Activated T-helper 1 cell treated with Interleukin-2 at 50 U/mL for 16 hours (primary cell): ENCODE measurements around the gene PNO1.
A peak's percentile ranks its signal among the peaks of the same experiment; 100 is the strongest.
"Not testable (repeated sequence)": the region's sequence is repeated elsewhere in the genome, so short reads cannot be mapped to it uniquely, and the experiment has no call there.

Source experiments
- DNase-seq: peaks from one replicate; pipeline ENCODE4 v3.0.0-alpha.2; 2020; ENCODE audit warnings: low read depth

PNO1 gene

DNA sequence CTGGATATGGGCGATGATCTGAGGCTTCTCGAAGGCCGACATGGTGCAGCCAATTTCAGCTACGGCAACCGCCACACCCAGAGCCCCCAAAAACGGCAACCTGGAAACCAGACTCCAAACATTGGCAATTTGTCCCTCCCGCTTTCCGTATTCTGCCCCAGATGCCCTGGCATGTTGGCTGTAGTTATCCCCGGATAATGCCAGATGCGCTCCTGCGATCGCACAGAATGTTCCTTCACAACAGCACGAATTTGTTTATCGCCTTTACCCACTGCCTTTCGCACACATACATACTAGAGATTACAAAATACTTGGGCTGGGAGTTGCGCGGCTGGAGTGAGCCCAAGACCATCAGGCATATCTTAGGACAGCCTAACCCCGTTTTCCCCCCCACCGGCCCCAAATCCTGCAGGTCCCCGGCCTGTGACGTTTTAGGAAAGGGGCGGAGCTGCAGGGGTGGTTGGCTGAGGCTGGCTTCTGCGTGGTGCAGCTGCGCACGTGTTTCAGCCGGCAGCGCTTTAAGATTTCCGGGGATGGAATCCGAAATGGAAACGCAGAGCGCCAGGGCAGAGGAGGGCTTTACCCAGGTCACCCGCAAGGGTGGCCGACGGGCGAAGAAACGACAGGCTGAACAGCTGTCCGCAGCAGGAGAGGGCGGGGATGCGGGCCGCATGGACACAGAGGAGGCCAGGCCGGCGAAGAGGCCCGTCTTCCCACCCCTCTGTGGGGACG lies at the start of gene PNO1:
TSS of gene PNO1 (plus strand) at position 487 of the 732 bp plus-strand sequence. CDS start at position 534, 47 bp downstream.
- peak; percentile 93 for DNase-seq

DNA sequence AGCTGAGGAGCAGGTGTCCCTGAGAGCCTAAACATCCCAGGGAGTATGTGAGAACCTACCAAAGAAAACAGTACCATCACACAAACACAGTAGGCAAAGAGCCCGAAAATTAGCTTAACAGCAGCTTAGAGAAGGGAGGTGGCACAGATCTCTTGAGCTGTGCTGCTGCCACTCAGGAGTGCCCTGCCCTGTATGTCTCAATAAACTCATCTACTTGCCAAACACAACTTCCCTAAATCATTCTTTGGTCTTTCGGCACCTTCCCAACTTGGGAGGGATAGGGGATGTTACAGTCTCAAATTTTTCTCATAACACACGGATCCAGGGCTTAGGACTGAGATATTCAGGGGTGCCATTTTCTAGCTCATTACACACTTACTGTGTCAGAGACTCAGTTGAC lies 49.6 kb upstream of the PNO1 start:
- no peak for DNase-seq

DNA sequence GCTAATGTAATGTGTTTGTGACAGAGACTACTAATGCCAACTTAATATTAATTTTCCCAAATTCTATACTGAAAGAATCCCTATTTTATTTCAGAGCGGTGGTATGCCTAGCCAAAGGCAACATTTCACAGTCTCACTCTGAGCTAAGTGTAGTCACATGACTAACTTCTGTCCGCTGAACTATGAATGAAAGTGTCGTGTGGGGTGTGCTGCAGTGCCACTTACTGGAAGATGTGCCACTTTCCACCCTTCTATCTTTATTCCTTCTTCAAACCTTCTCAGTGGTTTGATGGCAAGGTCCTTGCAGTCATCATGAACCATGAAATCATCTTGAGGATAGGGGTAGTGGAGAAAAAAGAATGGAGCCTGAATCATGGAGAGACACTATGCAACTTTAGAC lies 47.6 kb upstream of the PNO1 start:
- no peak for DNase-seq

DNA sequence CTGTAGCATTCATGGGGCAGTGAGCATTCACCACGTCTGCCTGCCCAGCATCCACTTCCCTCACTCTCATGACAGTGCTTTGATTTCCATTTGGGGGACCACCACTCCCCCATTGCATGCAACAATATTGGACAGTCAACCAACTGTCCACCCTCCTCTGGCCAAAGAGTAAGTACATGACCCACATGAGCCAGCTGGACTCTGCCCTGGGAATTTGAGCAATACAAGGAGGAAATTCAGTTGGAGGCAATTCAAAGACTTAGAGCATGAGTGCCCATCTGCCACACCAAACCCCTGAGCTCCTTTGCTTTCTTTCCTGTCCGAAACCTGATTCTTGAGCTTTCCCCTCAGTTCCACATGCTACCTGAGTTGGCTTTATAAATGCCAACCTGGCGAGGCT lies 41.7 kb upstream of the PNO1 start:
- no peak for DNase-seq

DNA sequence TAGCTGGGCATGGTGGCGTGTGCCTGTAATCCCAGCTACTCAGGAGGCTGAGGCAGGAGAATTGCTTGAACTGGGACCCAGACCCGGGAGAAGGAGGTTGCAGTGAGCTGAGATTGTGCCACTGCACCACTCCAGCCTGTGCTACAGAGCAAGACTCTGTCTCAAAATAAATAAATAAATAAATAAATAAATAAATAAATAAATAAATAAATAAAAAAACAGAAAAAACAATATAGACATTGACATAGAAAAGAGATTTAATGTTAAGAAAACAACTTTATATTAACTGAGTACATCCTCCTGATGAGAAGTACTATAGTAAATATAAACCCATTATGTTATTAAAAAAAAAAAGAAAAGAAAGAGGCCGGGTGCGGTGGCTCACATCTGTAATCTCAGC lies 39.8 kb upstream of the PNO1 start:
- not testable (repeated sequence) for DNase-seq

DNA sequence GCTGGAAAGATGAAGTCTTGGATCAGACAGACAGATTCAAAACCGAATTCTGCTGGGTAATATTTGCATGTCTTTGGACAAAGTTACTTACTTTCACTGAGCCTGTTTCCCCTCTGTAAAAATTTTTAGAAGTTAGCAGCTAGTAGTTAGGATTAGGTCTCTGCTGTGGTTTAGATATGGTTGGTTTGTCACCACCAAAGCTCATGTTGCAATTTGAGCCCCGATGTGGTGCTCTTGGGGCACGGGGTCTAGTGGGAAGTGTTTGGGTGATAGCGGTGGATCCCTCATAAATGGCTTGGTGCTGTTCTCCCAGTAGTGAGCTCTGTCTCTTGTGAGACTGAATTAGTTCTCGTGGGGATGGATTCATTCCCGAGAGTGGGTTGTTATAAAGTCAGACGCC lies 38.9 kb upstream of the PNO1 start:
- no peak for DNase-seq

DNA sequence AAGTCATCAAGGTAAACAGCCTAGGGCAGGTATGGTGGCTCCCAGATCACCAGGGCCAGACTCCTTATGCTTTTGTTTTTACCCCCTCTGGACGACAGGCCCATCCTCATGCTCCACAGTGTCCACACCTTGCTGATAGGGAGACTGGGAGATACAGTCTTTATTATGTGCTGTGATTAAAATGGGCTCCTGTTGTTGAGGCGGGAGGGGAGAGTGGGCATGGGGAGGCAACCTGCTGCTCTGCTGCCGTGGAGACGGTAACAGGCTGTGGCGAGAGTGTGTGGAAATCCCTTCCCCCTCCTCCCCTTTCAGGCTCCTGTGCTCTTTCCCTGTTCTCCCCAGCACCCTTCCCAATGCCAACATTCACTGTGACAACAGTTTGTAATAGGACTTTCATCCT lies 38.2 kb upstream of the PNO1 start:
- no peak for DNase-seq

DNA sequence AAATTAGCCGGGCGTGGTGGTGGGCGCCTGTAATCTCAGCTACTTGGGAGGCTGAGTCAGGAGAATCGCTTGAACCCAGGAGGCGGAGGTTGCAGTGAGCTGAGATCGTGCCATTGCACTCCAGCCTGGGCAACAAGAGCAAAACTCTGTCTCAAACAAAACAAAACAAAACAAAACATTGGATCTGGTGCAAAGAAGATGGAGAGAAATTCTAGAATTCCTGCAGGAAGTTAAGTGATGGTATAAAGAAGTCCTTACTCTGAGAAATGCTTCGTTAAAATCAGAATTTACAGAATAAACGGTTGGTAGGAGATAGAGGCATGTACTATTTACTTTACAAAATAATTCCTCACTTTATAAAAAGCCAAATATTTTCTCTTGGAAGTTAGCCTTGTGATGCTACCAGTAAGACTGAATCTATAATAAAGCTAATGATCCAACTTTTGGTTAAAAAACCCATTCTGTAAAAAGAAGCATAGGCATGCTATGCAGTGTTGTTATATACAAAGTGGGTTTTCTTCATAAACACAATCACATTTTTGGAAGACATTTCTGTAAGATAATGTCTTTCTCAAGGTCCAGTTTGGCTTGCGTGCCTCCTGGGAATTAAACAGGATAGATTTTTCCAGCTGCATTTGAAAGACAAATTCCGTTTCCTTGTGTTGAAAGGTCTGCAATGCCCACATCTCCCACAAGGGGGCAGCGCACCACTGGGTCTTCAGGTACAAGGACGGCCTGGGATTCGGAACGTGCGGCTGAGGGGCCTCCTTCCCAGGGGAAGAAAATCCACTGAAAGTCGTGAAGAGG lies 35.6 kb upstream of the PNO1 start:
- peak; percentile 59 for DNase-seq

DNA sequence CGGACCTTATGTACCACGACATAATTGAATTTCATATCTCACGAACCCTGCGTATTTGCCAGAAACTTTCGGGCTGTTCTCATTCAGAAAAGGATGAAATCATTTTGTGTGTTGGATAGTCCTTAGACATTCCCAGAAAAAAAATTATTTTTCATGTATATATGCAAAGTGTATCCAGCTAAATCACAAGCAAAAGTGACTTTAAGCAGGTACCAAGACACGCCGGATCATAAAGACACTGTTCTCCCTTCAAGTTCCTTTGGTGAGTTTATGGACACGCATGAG lies 35.1 kb upstream of the PNO1 start:
- DNase-seq, result no peak

DNA sequence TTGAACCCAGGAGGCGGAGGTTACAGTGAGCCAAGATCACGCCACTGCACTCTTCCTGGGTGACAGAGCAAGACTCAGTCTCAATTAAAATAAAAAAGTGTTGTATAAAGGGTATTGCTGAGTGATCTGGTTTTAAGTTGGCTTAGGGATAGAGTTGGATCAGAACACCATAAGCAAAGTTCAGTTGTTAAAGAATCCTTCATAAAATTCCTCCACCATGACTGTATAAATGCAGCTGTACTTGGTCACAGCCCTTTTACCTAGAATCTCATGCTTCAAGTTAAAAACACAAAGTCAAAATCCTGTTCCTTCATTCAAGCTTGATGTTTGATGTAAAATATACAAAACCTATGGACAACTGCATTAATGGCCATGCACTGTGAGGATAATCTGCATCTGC lies 33.4 kb upstream of the PNO1 start:
- no peak for DNase-seq

DNA sequence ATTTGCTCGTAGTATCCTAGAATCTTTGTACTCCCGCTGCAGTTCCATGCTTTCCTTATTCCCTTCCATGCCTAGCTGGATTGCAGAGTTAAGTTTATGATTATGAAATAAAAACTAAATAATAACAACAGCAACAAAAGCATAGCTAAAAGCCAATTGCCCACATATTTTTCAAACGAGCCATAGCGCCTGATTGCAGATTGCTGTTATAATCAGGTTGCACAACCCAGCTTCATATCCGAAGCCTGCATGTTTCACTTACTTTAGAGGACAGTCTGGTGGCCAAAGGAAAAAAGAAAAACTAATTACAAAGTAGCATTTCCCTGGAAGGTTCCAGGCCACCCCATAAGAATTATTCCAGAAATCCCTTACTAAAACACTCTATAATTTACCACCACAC lies 31.9 kb upstream of the PNO1 start:
- DNase-seq, result no peak

DNA sequence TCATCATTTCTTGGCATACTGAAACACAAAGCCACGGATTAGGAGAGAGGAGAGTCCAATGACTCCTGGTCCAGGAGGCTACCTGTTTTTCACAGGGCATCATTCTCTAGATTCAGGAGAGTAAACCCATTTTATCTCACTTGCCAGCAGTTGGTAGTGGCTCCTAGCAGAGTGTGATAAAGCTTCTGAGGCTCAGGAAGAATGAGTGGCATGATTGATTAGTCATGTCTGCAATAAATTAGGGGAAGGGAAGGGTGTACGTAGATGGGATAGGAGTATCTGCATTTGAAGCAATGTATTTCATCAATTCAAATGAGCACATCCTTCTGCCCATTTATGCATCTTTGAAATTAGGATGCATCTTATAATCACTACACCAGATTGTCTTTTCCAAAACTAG lies 31.1 kb upstream of the PNO1 start:
- no peak for DNase-seq

DNA sequence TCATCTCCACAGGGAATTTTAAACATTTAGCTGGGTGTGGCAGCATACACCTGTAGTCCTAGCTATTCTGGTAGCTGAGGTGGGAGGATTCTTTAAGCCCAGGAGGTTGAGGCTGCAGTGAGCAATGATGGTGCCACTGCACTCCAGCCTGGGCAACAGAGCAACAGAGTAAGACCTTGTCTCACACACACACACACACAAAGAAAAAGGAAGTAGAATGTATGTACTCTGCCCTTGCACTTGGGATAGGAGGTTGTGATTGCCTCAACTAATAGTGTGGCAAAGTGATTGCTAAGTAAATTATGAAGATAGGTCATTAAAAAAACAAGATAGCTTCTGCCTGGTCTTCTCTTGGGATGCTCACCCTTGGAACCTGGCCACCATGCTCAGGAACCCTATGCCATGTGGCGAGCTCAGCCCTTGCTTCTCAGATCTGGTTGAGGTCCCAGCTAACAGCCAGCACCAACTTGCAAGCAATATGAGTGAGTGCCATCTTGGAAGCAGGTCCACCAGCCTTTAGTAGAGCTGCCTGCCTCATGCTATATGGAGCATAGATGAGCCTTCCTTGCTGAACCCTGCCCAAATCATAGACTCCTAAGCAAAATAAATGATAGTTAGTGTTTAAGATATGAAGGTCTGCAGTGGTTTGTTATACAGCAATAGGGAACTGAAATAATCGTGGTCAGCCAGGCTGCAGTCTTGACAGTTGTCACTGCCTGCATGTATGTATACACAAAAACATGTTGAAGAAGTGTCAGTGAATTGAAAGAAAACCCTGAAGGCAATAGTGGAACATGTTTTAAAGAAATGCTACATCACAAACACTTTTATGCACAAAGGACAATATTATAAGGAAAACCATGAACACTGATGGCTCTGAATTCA lies 30.1 kb upstream of the PNO1 start:
- no peak for DNase-seq

DNA sequence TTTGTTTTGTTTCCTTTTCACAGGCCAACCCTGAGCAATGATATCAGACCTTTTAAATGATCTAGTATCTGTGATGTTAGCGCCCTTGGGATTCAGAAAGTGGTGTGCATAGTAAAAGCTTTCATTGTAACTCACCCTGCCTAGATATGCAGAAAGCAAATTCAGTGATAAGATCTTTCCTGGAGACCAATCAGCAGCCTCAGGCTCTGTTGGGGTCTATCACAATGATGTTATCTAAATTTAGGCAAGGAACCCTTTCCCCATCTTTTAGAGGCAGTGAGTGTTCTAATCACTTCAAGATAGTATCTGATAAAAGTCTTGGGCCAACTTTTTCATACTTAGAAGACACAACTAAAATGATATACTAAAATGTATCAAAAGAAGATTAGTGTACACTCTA lies 23.6 kb upstream of the PNO1 start:
- DNase-seq, result no peak

DNA sequence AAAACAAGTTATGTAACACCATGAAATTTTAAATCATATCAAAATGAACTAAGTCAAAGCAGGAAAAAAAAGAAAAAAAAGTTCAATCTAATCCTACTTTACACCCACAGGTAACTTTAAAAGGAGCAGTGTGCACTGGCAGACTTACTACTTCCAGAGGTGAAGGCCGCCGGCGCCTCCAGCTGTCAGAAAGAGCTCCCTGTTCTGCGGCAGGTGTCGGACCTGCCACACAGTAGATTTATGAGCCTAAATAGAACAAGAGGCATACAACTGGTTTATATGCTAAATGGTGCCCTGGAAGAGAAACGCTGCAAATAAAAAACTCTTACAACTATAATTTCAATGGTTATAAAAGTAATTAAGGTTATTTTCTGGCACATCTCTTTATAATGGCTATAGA lies 23.1 kb upstream of the PNO1 start:
- DNase-seq, result no peak

DNA sequence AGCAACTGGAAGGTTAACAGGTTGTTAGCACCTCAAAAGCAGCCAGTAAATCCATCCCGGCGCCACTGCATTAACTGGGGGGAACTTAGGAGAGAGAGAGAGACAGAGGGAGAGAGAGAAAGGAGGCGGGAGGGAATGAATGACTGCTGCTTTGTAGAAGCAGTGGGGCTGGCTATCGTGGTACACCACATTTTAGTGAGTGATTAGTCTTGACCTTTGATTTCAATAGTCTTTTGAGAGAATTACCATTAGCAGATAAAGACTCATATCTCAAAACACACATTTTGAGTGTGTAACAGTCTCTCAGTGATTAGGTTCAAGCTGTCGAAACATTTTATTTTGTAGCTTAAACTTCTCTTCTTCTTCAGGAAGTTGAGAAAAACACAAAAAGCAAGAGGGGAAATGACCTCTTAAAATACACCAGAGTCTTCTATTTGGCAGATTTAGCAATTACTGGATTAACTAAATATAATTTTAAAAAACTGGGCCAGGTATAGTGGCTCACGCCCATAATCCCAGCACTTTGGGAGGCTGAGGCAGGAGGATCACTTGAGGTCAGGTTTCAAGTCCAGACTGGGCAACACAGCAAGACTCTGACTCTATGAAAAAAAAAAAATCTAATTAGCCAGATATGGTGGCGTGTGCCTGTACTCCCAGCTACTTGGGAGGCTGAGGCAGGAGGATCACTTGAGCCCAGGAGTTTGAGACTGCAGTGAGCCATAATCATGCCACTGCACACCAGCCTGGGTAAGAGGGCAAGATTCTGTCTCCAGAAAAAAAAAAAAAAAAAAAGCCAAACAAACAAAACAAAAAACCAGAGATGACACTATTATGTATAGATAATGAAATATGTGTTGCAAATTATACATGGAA lies 22.0 kb upstream of the PNO1 start:
- no peak for DNase-seq

DNA sequence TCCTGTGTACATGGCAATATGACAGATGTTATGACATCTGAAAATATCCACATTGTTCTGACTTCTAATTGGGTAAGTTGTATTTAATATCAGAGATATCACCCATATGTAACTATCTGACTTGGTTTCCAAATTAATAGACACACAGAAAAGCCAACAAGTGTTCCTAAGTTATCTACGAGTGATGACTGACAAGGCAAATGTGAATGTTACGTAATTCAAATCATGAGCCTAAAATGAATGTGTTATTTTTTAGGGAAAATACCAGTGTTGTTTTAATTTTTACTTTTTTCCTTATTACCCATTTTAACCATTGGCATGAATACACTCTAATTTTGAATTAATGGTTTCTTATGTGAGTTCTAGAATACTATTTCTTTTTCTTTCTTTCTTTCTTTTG lies 15.8 kb upstream of the PNO1 start:
- DNase-seq, result no peak

DNA sequence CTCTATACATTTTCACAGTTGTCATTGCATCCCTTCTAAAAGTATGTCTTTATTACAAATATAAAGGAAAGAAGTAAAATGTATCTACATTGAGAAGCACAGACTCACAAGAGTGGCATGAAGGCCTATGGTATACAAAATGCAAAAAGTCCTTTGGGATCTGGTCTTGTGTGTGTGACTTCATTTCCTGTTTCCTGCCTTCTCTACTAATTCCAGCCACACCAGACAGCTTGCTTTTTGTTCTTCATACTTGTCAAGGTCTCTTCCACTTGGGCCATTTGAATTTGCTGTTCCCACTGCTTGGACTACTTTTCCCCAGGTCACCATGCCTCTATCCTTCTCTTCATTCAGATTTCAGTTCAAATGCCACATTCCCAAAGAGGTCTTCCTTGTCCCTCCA lies 6.7 kb upstream of the PNO1 start:
- DNase-seq, result no peak

DNA sequence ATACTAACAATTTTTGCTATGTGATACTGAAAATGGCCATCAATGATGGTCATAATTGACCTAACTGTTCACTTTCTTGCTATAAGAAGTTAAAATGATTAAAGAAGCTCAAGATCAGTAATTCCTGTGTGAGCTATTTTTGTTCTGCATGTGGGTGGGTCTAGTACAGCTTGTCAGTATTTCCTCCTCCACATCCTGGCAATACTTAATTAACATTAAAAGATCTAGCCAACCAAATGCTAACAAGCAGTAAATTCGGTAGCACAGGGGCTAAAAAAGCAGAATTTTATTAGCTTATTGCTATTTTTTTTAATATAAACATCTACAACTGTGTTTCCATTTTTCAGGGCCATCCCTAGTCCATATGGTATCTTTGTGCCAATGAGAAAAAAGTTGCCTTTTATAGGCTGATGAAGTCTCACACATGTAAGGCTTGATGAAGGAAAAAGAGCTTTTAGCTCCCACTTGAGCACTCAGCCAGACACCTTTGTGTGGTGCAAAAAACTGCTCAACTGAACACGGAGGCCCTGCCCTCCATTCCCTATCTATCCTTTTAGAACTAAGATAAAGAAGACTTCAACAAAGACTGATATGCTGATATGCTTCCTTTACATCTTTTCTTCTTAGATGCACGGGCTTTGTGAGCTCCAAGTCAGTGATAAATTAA lies 4.9 kb upstream of the PNO1 start:
- no peak for DNase-seq

DNA sequence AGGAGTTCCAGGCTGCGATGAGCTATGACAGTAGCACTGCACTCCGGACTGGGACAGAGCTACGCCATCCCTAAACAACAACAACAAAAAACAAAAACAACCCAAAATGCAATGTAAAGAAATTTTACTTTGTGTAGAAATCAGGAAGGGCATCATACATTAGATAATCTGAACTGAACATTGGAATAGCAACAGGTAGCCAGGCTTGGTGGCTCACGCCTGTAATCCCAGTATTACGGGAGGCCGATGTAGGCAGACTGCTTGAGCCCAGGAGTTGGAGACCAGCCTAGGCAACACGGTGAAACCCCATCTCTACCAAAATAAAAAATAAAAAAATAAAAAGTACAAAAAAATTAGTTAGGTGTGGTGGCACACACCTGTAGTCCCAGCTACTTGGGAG lies 2.1 kb upstream of the PNO1 start:
- no peak for DNase-seq

DNA sequence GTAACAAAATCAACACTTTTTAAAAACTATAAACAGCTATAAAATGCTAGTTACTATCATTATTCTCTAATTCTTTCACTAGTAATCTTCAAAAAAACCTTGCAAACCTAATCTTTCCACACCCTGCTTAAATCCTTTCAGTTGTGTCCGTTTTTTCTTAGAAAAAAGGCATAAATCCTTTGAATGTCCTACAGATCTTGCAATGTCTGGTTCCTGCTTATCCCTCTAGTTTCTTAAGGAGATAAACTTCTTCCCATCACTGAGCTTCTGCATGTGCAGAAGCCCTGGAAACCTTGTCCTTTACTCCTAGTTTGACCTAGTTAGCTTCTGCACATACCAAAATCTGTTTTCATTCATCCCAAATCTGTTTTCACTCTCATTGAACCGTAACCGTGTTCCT lies 1.3 kb upstream of the PNO1 start:
- DNase-seq, result no peak
